Measurements from ENCODE around the gene NHP2. TPM values are rescaled to one million over a fixed set of nuclear protein-coding genes. Genes with fewer than 3 reads are reported as not detected.

The NHP2 gene
- total and polyA plus RNA-seq, 10 of the 15 experiments (the other 5 are each of a cell fraction or from before 2014, with no cell fraction given): 39.2 to 513 (median 198) TPM

- TF ChIP-seq TAF1 (IDR thresholded peaks at IDR 0.05; ENCODE audit: borderline replicate concordance, low read depth, low read length): no peak
- TF ChIP-seq HDGF (IDR thresholded peaks at IDR 0.05): no peak
- TF ChIP-seq ZZZ3 (IDR thresholded peaks at IDR 0.05; ENCODE audit: control insufficient read depth, insufficient read length, low read depth): no peak
- no peak for TF ChIP-seq ZNF384 (IDR thresholded peaks at IDR 0.05; ENCODE audit: borderline replicate concordance, low read depth, low read length)
- no peak for TF ChIP-seq MLLT1 (IDR thresholded peaks at IDR 0.05)
- TF ChIP-seq RELA (IDR thresholded peaks at IDR 0.05; ENCODE audit: borderline replicate concordance, partially characterized antibody): no peak
- TF ChIP-seq ELK1 (IDR thresholded peaks at IDR 0.05; ENCODE audit: low read depth, low read length): no peak
- TF ChIP-seq ZBTB11 (CRISPR knock-in tag; IDR thresholded peaks at IDR 0.05): no peak
Measured at GRCh38 chr5:178182158-178182876, 28.6 kb upstream of the NHP2 start (continued).
